ENCODE measurements around the gene ARHGEF6. TPM values are rescaled to one million over a fixed set of nuclear protein-coding genes. Genes with fewer than 3 reads are reported as not detected.
"Not testable (repeated sequence)": the region's sequence is repeated elsewhere in the genome, so short reads cannot be mapped to it uniquely, and the experiment has no call there.

The ARHGEF6 gene
- total and polyA plus RNA-seq, 2 experiments from 2014 or later = 3.5 to 3.7 TPM

DNA sequence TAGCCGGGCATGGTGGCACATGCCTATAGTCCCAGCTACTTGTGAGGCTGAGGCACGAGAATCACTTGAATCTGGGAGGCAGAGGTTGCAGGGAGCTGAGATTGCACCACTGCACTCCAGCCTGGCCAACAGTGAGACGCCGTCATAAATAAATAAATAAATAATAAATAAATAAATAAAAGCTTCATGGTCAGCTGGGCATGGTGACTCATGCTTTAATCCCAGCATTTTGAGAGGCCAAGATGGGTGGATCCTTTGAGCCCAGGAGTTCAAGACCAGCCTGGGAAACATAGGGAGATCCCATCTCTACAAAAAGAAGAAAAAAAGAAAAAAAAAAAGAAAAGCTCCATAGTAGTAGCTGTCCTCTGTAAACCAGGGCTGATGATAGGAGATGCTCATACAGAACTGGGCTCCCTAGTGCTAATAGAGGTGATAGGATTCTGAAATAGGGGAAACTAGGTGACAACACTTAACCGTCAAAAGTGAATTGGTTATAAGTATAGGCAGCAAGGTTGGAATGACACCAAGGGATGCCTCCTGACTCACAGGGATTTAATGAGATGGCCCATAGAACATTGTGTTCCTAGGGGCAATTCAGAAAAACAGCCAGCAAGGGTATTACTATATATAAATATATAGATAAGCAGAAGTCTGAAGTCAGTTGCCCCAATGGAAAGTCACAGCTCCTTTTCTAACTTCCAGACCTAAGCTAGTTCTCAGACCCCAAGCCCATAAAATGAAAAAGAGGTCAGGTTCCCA lies 41.8 kb upstream of the ARHGEF6 start:
- H4K20me1 ChIP-seq (ENCODE audit: insufficient read depth, poor library complexity, severe bottlenecking) = no peaks in the 10 kb centered on the region
- H3K9me2 ChIP-seq (replicated peaks; ENCODE audit: insufficient read depth) = no peaks in the 10 kb centered on the region
- 78% methylated on average over 5 of the region's 5 CpGs for WGBS (ENCODE audit: low lambda C conversion rate, missing lambda C conversion rate)
- H3K36me3 ChIP-seq (replicated peaks; ENCODE audit: insufficient read depth, low read depth) = no peaks in the 10 kb centered on the region
- H3K4me2 ChIP-seq = no peak overlapping the region
- no peaks in the 10 kb centered on the region for H3K9me3 ChIP-seq (ENCODE audit: low read depth)
- TF ChIP-seq EZH2 (IDR thresholded peaks at IDR 0.05; ENCODE audit: borderline replicate concordance) (no peak), EZH2phosphoT487 (IDR thresholded peaks at IDR 0.05; ENCODE audit: low read depth, severe bottlenecking, unreplicated experiment) (no peak)
- TF ChIP-seq, protein P1, sequence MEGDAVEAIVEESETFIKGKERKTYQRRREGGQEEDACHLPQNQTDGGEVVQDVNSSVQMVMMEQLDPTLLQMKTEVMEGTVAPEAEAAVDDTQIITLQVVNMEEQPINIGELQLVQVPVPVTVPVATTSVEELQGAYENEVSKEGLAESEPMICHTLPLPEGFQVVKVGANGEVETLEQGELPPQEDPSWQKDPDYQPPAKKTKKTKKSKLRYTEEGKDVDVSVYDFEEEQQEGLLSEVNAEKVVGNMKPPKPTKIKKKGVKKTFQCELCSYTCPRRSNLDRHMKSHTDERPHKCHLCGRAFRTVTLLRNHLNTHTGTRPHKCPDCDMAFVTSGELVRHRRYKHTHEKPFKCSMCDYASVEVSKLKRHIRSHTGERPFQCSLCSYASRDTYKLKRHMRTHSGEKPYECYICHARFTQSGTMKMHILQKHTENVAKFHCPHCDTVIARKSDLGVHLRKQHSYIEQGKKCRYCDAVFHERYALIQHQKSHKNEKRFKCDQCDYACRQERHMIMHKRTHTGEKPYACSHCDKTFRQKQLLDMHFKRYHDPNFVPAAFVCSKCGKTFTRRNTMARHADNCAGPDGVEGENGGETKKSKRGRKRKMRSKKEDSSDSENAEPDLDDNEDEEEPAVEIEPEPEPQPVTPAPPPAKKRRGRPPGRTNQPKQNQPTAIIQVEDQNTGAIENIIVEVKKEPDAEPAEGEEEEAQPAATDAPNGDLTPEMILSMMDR (IDR thresholded peaks at IDR 0.05; ENCODE audit: poor library complexity) = no peak
- H3K27ac ChIP-seq = no peak overlapping the region
- H3K4me3 ChIP-seq = no peak overlapping the region
- no peaks in the 10 kb centered on the region for H3K4me1 ChIP-seq (ENCODE audit: insufficient read depth)
- H3K27me3 ChIP-seq = no peaks in the 10 kb centered on the region
- H2AFZ ChIP-seq = no peak overlapping the region
- DNase-seq (ENCODE audit: low spot score) = no peak
- no peaks in the 10 kb centered on the region for H3K79me2 ChIP-seq

DNA sequence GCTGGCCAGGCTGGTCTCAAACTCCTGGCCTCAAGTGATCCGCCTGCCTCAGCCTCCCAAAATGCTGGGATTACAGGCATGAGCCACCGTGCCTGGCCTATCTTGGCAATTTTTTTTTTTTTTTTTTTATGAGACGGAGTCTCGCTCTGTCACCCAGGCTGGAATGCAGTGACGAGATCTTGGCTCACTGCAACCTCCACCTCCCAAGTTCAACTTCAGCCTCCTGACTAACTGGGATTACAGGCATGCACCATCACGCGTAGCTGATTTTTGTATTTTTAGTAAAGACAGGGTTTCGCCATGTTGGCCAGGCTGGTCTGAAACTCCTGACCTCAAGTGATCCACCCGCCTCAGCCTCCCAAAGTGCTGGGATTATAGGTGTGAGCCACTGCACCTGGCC lies 39.0 kb upstream of the ARHGEF6 start:
- not testable (repeated sequence) for H2AFZ ChIP-seq; H3K4me1 ChIP-seq (ENCODE audit: insufficient read depth); H4K20me1 ChIP-seq (ENCODE audit: insufficient read depth, poor library complexity, severe bottlenecking); H3K79me2 ChIP-seq; H3K9me2 ChIP-seq (replicated peaks; ENCODE audit: insufficient read depth); H3K36me3 ChIP-seq (replicated peaks; ENCODE audit: insufficient read depth, low read depth); H3K9me3 ChIP-seq (ENCODE audit: low read depth); H3K4me2 ChIP-seq; H3K27me3 ChIP-seq; DNase-seq (ENCODE audit: low spot score); H3K4me3 ChIP-seq; H3K27ac ChIP-seq
- 88% methylated on average over 9 of the region's 9 CpGs for WGBS (ENCODE audit: low lambda C conversion rate, missing lambda C conversion rate)

DNA sequence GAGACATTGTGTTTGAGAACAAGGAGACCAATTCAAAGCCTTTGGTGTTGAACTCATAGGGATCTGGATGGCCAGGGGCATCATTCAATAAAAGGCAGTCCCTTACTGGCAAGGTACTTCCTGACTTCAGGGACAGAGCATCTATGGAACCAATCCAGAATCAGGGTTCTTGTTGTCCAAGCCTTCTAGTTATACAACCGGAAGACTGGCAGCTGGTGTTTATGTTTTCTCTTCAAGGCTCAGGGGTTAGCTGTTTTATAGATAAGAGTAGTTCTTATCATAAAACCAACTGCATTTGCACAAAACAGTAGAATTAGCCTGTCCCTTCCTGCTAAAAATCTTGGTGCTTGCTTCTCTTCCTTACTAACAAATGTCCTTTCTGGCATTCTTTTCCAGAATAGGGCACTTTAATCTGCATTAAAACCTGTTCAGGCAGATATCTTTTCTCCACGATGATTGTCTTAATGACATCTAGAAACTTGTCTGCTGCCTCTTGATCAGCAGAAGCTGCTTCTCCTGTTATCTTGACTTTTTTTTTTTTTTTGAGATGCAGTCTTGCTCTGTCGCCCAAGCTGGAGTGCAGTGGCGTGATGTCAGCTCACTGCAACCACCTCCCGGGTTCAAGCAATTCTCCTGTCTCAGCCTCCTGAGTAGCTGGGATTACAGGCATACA lies 38.4 kb upstream of the ARHGEF6 start:
- no peaks in the 10 kb centered on the region for H4K20me1 ChIP-seq (ENCODE audit: insufficient read depth, poor library complexity, severe bottlenecking)
- H3K27me3 ChIP-seq = no peaks in the 10 kb centered on the region
- no peak overlapping the region for H2AFZ ChIP-seq
- WGBS (ENCODE audit: low lambda C conversion rate, missing lambda C conversion rate) = 67% methylated on average over 5 of the region's 5 CpGs
- TF ChIP-seq, protein P1 (IDR thresholded peaks at IDR 0.05; ENCODE audit: poor library complexity) = no peak
- TF ChIP-seq EZH2 (IDR thresholded peaks at IDR 0.05; ENCODE audit: borderline replicate concordance) = no peak
- no peak overlapping the region for H3K27ac ChIP-seq
- no peaks in the 10 kb centered on the region for H3K9me3 ChIP-seq (ENCODE audit: low read depth)
- H3K4me3 ChIP-seq = no peak overlapping the region
- no peaks in the 10 kb centered on the region for H3K9me2 ChIP-seq (replicated peaks; ENCODE audit: insufficient read depth)
- no peak for DNase-seq (ENCODE audit: low spot score)
- no peaks in the 10 kb centered on the region for H3K79me2 ChIP-seq
- no peaks in the 10 kb centered on the region for H3K36me3 ChIP-seq (replicated peaks; ENCODE audit: insufficient read depth, low read depth)
- no peaks in the 10 kb centered on the region for H3K4me1 ChIP-seq (ENCODE audit: insufficient read depth)
- no peak overlapping the region for H3K4me2 ChIP-seq

DNA sequence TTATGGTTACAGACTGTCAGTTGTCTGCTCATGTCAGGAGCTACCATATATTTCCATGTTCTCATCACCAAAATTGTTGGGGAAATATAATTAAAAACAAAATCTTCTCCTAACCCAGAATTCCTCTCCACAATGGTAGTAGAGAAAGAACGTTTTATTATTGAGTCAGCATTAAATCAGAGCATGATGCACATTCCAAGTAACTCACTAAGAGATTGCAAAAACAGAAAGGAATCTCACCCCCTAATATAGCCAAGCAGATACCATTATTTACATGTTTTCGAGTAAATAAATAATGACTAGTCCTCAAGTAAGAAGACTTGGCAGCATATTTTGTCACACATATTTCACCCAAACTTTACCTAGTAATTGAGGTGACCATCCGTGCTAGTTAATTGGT lies 36.2 kb upstream of the ARHGEF6 start:
- H3K4me2 ChIP-seq = no peak overlapping the region
- no peak for DNase-seq (ENCODE audit: low spot score)
- TF ChIP-seq EZH2phosphoT487 (IDR thresholded peaks at IDR 0.05; ENCODE audit: low read depth, severe bottlenecking, unreplicated experiment) (no peak), EZH2 (IDR thresholded peaks at IDR 0.05; ENCODE audit: borderline replicate concordance) (no peak)
- TF ChIP-seq, protein P1 (IDR thresholded peaks at IDR 0.05; ENCODE audit: poor library complexity) = no peak
- no peaks in the 10 kb centered on the region for H3K27me3 ChIP-seq
- H3K27ac ChIP-seq = no peak overlapping the region
- no peak overlapping the region for H2AFZ ChIP-seq
- H3K79me2 ChIP-seq = no peaks in the 10 kb centered on the region
- H3K36me3 ChIP-seq (replicated peaks; ENCODE audit: insufficient read depth, low read depth) = no peaks in the 10 kb centered on the region
- H3K9me2 ChIP-seq (replicated peaks; ENCODE audit: insufficient read depth) = no peaks in the 10 kb centered on the region
- no peaks in the 10 kb centered on the region for H4K20me1 ChIP-seq (ENCODE audit: insufficient read depth, poor library complexity, severe bottlenecking)
- no peaks in the 10 kb centered on the region for H3K4me1 ChIP-seq (ENCODE audit: insufficient read depth)
- H3K4me3 ChIP-seq = no peak overlapping the region
- H3K9me3 ChIP-seq (ENCODE audit: low read depth) = no peaks in the 10 kb centered on the region
- 62% methylated on average over 3 of the region's 3 CpGs for WGBS (ENCODE audit: low lambda C conversion rate, missing lambda C conversion rate)

All from hepatocyte (in vitro differentiated cells).